Adrenal gland (tissue), 12 donors: ENCODE data around the gene IRF9. TPM values are rescaled to one million over a fixed set of nuclear protein-coding genes. Genes with fewer than 3 reads are reported as not detected.

Experiments used
- DNase-seq, 7 donors: peaks; one replicate each; pipeline ENCODE4 v3.0.0-alpha.2; 2019 to 2020
- H3K27ac ChIP-seq, 5 donors: fragments of 200-600 bp; sonication (generic) in 4 of 5; 1 replicate in 3 of 5; 2 replicates in 2 of 5; pipeline versions ENCODE4 v1.5.1 to v1.8.0; 2016 to 2020; ENCODE audit warnings: mild to moderate bottlenecking in 1 of 5
- H3K27me3 ChIP-seq: fragments of 200-600 bp; 2 replicates; pipeline ENCODE4 v1.8.0; 2021
- H3K36me3 ChIP-seq, 2 donors: fragments of 200-600 bp; replicated peaks in 1 of 2; 1 replicate in 1 of 2; 2 replicates in 1 of 2; pipeline versions ENCODE4 v1.5.1 to v1.8.0; 2018 to 2022
- H3K4me1 ChIP-seq, 2 donors: fragments of 200-600 bp; replicated peaks in 1 of 2; 1 replicate in 1 of 2; 2 replicates in 1 of 2; pipeline versions ENCODE4 v1.5.1 to v1.8.0; 2018 to 2021
- H3K4me3 ChIP-seq, 4 donors: fragments of 200-600 bp; sonication (generic) in 3 of 4; one replicate each; pipeline ENCODE4 v1.5.1; 2016 to 2018
- H3K9me3 ChIP-seq, 3 donors: fragments of 200-600 bp; sonication (generic) in 1 of 3; replicated peaks in 1 of 3; 1 replicate in 2 of 3; 2 replicates in 1 of 3; pipeline versions ENCODE4 v1.5.1 to v1.8.0; 2016 to 2021
- CTCF ChIP-seq, 6 experiments: fragments of 450-650 bp in 4 of 6; fragments of 200-600 bp in 2 of 6; sonication (generic) in 1 of 6; IDR thresholded peaks; 1 replicate in 5 of 6; 2 replicates in 1 of 6; pipeline versions ENCODE4 v1.5.1 to v1.8.0; 2016 to 2021; ENCODE audit warnings: antibody characterized with exemption in 6 of 6, mild to moderate bottlenecking in 2 of 6, moderate library complexity in 1 of 6
- POLR2A ChIP-seq, 2 donors: fragments of 450-650 bp; IDR thresholded peaks; one replicate each; pipeline ENCODE4 v1.6.1; 2017; ENCODE audit warnings: antibody characterized with exemption in 2 of 2, mild to moderate bottlenecking in 2 of 2, moderate library complexity in 1 of 2
- WGBS, 4 donors: extraction: QIAGEN DNeasy Blood & Tissue Kit in 2 of 4; methylation state at CpG; one replicate each; pipeline versions ENCODE4 v1.1.5 to v1.1.7; 2013 to 2017; 5-methylcytosine and 5-hydroxymethylcytosine counted together
- intact Hi-C, 2 donors: fragments of 100-400 bp; cut with DNase I; formaldehyde crosslinking; loops; one replicate each; pipeline versions ENCODE4 v1.14.1 to v1.15.0; 2022 to 2023
- polyA plus RNA-seq, 3 donors: library from polyadenylated mRNA; stranded (reverse); fragments of 200-250 nt in 2 of 3; fragments of 350-450 nt in 1 of 3; fragmentation: Illumina TruSeq in 1 of 3; extraction: RNeasy Lipid Tissue Mini Kit (QIAGEN cat#74804) in 1 of 3; gene quantifications; one replicate each; pipeline ENCODE4 v1.2.3, GENCODE V29; 2013 to 2014
- total RNA-seq, 9 donors: library from RNA; depleted of rRNA in 4 of 9; stranded (reverse); fragments of >200 nt in 4 of 9; fragments of 120-200 nt in 1 of 9; fragmentation: NEBNext Ultra II Directional in 1 of 9; extraction: Animal tissue kit (Norgen Biotek cat#: 25700) in 1 of 9; gene quantifications; one replicate each; pipeline versions ENCODE4 v1.1.0 to v1.2.4, GENCODE V29; 2013 to 2023
- donor health status: healthy with polysubstance abuse.
- donor health status: Bipolar disorder and iron deficiency.
- donor health status: DM: yes; HTN: yes; CAD: no.
- donor health status: DM: no; HTN: no; CAD: no.
- donor health status: DM: no; HTN: no; CAD: no.
- donor health status: DM: yes; HTN: yes; CAD: no.

IRF9 gene
- total and polyA plus RNA-seq, 12 donors: 32.4 to 151 (median 103) TPM

- H3K9me3 ChIP-seq: no peaks in the 10 kb centered on the region
- TF ChIP-seq POLR2A (IDR thresholded peaks at IDR 0.05): no peak
- TF ChIP-seq CTCF (IDR thresholded peaks at IDR 0.05): no peak
- peaks cover 24 to 39% of the 10 kb centered on the region in 2 donors for H3K4me1 ChIP-seq
- no peaks in the 10 kb centered on the region for H3K36me3 ChIP-seq
- intact Hi-C loops: no loop called here
- no peak overlapping the region for H3K4me3 ChIP-seq
- H3K27me3 ChIP-seq: no peaks in the 10 kb centered on the region
- no peak for DNase-seq
- WGBS, 4 donors: 63 to 71% (median 66%) methylated on average over 7 to 24 of the region's 24 CpGs
- H3K27ac ChIP-seq: peak overlapping the region in 3 of 5 donors; percentile 72 to 89 (median 77)
Measured at GRCh38 chr14:24132061-24132685, 28.9 kb upstream of the IRF9 start.

GRCh38 chr14:24132976-24133375 is 28.1 kb upstream of the IRF9 start:
- Histone ChIP-seq H3K4me3 (no peak overlapping the region), H3K9me3 (no peaks in the 10 kb centered on the region), H3K27ac (no peak overlapping the region), H3K36me3 (peaks cover 0 to 8% of the 10 kb centered on the region in 2 donors), H3K27me3 (no peaks in the 10 kb centered on the region), H3K4me1 (peaks cover 27 to 46% of the 10 kb centered on the region in 2 donors)
- TF ChIP-seq POLR2A (IDR thresholded peaks at IDR 0.05) (no peak), CTCF (IDR thresholded peaks at IDR 0.05) (no peak)
- WGBS, 4 donors: 93 to 99% (median 94%) methylated on average over 2 of the region's 2 CpGs
- intact Hi-C loops: no loop called here
- DNase-seq: no peak

- TF ChIP-seq POLR2A (IDR thresholded peaks at IDR 0.05): no peak
- TF ChIP-seq CTCF (IDR thresholded peaks at IDR 0.05): no peak
- WGBS, 4 donors: 88 to 93% (median 92%) methylated on average over 1 of the region's 1 CpG
- DNase-seq: no peak
- peaks cover 0 to 15% of the 10 kb centered on the region in 2 donors for H3K36me3 ChIP-seq
- no peak overlapping the region for H3K27ac ChIP-seq
- peaks cover 27 to 51% of the 10 kb centered on the region in 2 donors for H3K4me1 ChIP-seq
- intact Hi-C loops: no loop called here
- H3K27me3 ChIP-seq: no peaks in the 10 kb centered on the region
- H3K4me3 ChIP-seq: no peak overlapping the region
- H3K9me3 ChIP-seq: no peaks in the 10 kb centered on the region
Measured at GRCh38 chr14:24133735-24134134, 27.3 kb upstream of the IRF9 start.

GRCh38 chr14:24135584-24135833 is 25.6 kb upstream of the IRF9 start:
- 3 to 10% (median 5%) methylated on average over 9 of the region's 9 CpGs for WGBS, 4 donors
- H3K27ac ChIP-seq: peak overlapping the region in 4 of 5 donors; percentile 73 to 96 (median 89)
- intact Hi-C loops: no loop called here
- DNase-seq: no peak
- no peaks in the 10 kb centered on the region for H3K9me3 ChIP-seq
- peak overlapping the region in 2 of 4 donors; percentile 62 to 92 for H3K4me3 ChIP-seq
- H3K4me1 ChIP-seq: peaks cover 35 to 66% of the 10 kb centered on the region in 2 donors
- H3K27me3 ChIP-seq: no peaks in the 10 kb centered on the region
- TF ChIP-seq CTCF (IDR thresholded peaks at IDR 0.05) (no peak), POLR2A (IDR thresholded peaks at IDR 0.05) (no peak)
- H3K36me3 ChIP-seq: peaks cover 0 to 25% of the 10 kb centered on the region in 2 donors
